ENCODE measurements around the gene RBL2. TPM values are rescaled to one million over a fixed set of nuclear protein-coding genes. Genes with fewer than 3 reads are reported as not detected.

Gene RBL2
- total and polyA plus RNA-seq, 2 of the 13 experiments (the other 11 are each of a cell fraction or from before 2014, with no cell fraction given), result 41.2 to 60.9 TPM

DNA sequence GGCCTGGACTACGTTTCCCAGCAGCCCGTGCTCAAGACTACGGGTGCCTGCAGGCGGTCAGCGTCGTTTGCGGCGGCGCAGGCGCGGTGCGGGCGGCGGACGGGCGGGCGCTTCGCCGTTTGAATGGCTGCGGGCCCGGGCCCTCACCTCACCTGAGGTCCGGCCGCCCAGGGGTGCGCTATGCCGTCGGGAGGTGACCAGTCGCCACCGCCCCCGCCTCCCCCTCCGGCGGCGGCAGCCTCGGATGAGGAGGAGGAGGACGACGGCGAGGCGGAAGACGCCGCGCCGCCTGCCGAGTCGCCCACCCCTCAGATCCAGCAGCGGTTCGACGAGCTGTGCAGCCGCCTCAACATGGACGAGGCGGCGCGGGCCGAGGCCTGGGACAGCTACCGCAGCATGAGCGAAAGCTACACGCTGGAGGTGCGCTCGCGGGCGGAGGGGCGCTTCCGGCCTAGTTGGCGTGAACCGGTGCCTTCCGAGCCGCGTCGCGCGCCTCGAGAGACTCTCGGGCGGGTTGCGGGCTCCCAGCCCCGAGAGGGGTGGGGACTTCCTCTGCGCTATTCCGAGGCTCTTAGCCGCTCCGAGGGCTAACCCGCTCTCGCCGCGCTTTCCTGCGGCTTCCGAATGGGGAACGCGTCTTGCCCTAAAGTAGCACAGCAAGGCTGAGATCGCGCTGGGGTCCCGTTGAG is at the start of gene RBL2 (continued):
- TF ChIP-seq, protein P1, sequence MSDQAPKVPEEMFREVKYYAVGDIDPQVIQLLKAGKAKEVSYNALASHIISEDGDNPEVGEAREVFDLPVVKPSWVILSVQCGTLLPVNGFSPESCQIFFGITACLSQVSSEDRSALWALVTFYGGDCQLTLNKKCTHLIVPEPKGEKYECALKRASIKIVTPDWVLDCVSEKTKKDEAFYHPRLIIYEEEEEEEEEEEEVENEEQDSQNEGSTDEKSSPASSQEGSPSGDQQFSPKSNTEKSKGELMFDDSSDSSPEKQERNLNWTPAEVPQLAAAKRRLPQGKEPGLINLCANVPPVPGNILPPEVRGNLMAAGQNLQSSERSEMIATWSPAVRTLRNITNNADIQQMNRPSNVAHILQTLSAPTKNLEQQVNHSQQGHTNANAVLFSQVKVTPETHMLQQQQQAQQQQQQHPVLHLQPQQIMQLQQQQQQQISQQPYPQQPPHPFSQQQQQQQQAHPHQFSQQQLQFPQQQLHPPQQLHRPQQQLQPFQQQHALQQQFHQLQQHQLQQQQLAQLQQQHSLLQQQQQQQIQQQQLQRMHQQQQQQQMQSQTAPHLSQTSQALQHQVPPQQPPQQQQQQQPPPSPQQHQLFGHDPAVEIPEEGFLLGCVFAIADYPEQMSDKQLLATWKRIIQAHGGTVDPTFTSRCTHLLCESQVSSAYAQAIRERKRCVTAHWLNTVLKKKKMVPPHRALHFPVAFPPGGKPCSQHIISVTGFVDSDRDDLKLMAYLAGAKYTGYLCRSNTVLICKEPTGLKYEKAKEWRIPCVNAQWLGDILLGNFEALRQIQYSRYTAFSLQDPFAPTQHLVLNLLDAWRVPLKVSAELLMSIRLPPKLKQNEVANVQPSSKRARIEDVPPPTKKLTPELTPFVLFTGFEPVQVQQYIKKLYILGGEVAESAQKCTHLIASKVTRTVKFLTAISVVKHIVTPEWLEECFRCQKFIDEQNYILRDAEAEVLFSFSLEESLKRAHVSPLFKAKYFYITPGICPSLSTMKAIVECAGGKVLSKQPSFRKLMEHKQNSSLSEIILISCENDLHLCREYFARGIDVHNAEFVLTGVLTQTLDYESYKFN (CRISPR knock-in tag; conservative IDR thresholded peaks at IDR 0.05), result 0 out of 2 replicates have a peak, but pooled peaks have one; percentile 30
- no peak for TF ChIP-seq MAFF (IDR thresholded peaks at IDR 0.05; ENCODE audit: low read depth, low read length)
- TF ChIP-seq GFI1 (CRISPR knock-in tag; IDR thresholded peaks at IDR 0.05; ENCODE audit: borderline replicate concordance), result peak; percentile 57
- TF ChIP-seq ZBTB25 (CRISPR knock-in tag; IDR thresholded peaks at IDR 0.05), result no peak
- peak; percentile 95 for TF ChIP-seq ZNF275 (CRISPR knock-in tag; IDR thresholded peaks at IDR 0.05; ENCODE audit: borderline replicate concordance)
- no peak; the same call in 1 of the 2 replicates for TF ChIP-seq ELF1 (CRISPR knock-in tag; IDR thresholded peaks at IDR 0.05)
- TF ChIP-seq ZMYM2 (CRISPR knock-in tag; IDR thresholded peaks at IDR 0.05), result peak; percentile 13; the same call in 1 of the 2 replicates
- peak; percentile 19; the same call in 1 of the 2 replicates for TF ChIP-seq ZNF121 (CRISPR knock-in tag; IDR thresholded peaks at IDR 0.05)
- TF ChIP-seq, protein P2, sequence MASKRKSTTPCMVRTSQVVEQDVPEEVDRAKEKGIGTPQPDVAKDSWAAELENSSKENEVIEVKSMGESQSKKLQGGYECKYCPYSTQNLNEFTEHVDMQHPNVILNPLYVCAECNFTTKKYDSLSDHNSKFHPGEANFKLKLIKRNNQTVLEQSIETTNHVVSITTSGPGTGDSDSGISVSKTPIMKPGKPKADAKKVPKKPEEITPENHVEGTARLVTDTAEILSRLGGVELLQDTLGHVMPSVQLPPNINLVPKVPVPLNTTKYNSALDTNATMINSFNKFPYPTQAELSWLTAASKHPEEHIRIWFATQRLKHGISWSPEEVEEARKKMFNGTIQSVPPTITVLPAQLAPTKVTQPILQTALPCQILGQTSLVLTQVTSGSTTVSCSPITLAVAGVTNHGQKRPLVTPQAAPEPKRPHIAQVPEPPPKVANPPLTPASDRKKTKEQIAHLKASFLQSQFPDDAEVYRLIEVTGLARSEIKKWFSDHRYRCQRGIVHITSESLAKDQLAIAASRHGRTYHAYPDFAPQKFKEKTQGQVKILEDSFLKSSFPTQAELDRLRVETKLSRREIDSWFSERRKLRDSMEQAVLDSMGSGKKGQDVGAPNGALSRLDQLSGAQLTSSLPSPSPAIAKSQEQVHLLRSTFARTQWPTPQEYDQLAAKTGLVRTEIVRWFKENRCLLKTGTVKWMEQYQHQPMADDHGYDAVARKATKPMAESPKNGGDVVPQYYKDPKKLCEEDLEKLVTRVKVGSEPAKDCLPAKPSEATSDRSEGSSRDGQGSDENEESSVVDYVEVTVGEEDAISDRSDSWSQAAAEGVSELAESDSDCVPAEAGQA (IDR thresholded peaks at IDR 0.05; ENCODE audit: low read depth), result peak; percentile 24; the same call in 1 of the 2 replicates
- TF ChIP-seq, protein P2 (CRISPR knock-in tag; IDR thresholded peaks at IDR 0.05; ENCODE audit: borderline replicate concordance), result no peak
- no peak for TF ChIP-seq CEBPG (CRISPR knock-in tag; IDR thresholded peaks at IDR 0.05)
- TF ChIP-seq ZNF136 (CRISPR knock-in tag; IDR thresholded peaks at IDR 0.05; ENCODE audit: low read depth), result no peak
- no peak for TF ChIP-seq SCMH1 (CRISPR knock-in tag; IDR thresholded peaks at IDR 0.05; ENCODE audit: borderline replicate concordance)

Data from HepG2 (cell line).